ENCODE results near the gene SDF4. TPM values are rescaled to one million over a fixed set of nuclear protein-coding genes. Genes with fewer than 3 reads are reported as not detected.

The SDF4 gene
- total and polyA plus RNA-seq, 2 experiments from 2014 or later, result 45.0 to 62.6 TPM

- no peaks in the 10 kb centered on the region for H3K9me3 Mint-ChIP-seq
- H4K20me1 ChIP-seq (replicated peaks; ENCODE audit: insufficient read depth), result no peaks in the 10 kb centered on the region; the same call in 1 of the 2 replicates
- no peaks in the 10 kb centered on the region for H3F3A ChIP-seq (replicated peaks; ENCODE audit: low read depth)
- H3K4me2 ChIP-seq, result no peak overlapping the region
- peaks cover 22% of the 10 kb centered on the region for H3K36me3 Mint-ChIP-seq (ENCODE audit: low read depth)
- no peak overlapping the region for H2AFZ ChIP-seq
- H3K27ac Mint-ChIP-seq, result no peak overlapping the region
- H3K27me3 Mint-ChIP-seq (ENCODE audit: insufficient read depth, low read depth, poor library complexity), result peaks cover 10% of the 10 kb centered on the region
- H3K9me2 ChIP-seq (ENCODE audit: insufficient read depth), result no peaks in the 10 kb centered on the region
- H3K79me2 ChIP-seq (replicated peaks; ENCODE audit: insufficient read depth), result no peaks in the 10 kb centered on the region
- H3K4me3 ChIP-seq, result no peak overlapping the region
- H3K27me3 ChIP-seq (ENCODE audit: insufficient read depth), result no peaks in the 10 kb centered on the region
- no peak overlapping the region; the same call in 2 of the 3 replicates for H3K4me3 Mint-ChIP-seq
- H3K4me1 Mint-ChIP-seq, result no peaks in the 10 kb centered on the region
- H3K4me1 ChIP-seq (ENCODE audit: insufficient read depth), result no peaks in the 10 kb centered on the region
- no peak for TF ChIP-seq EZH2 (IDR thresholded peaks at IDR 0.05; ENCODE audit: low read depth, unreplicated experiment)
- no peak for TF ChIP-seq STAT1 (IDR thresholded peaks at IDR 0.05; ENCODE audit: unreplicated experiment)
- no peak for TF ChIP-seq NANOG (IDR thresholded peaks at IDR 0.05; ENCODE audit: borderline replicate concordance)
- TF ChIP-seq ZNF114 (CRISPR knock-in tag; IDR thresholded peaks at IDR 0.05), result no peak
- no peak for TF ChIP-seq ZNF462 (CRISPR knock-in tag; IDR thresholded peaks at IDR 0.05)
- TF ChIP-seq REST (IDR thresholded peaks at IDR 0.05; ENCODE audit: unreplicated experiment), result no peak
- no peak for TF ChIP-seq ETS1 (IDR thresholded peaks at IDR 0.05)
- TF ChIP-seq ZNF331 (CRISPR knock-in tag; IDR thresholded peaks at IDR 0.05; ENCODE audit: low read depth), result no peak
- TF ChIP-seq JUNB (IDR thresholded peaks at IDR 0.05; ENCODE audit: unreplicated experiment), result no peak
- TF ChIP-seq POLR2AphosphoS5 (IDR thresholded peaks at IDR 0.05; ENCODE audit: low read depth), result no peak
- no peak for TF ChIP-seq CREB1 (CRISPR knock-in tag; IDR thresholded peaks at IDR 0.05; ENCODE audit: low read depth)
- no peak for TF ChIP-seq EZH2phosphoT487 (IDR thresholded peaks at IDR 0.05; ENCODE audit: unreplicated experiment)
- no peak for TF ChIP-seq CTCF (conservative IDR thresholded peaks at IDR 0.05; ENCODE audit: low read depth in 2 of 2)
- no peak for DNase-seq (ENCODE audit: low spot score)
- no peak for ATAC-seq
- peaks cover 4% of the 10 kb centered on the region; the same call in 1 of the 2 replicates for H3K36me3 ChIP-seq (ENCODE audit: insufficient read depth)
- H3K27ac ChIP-seq (ENCODE audit: low read depth), result no peak overlapping the region
Measured at GRCh38 chr1:1216770-1217620, 14.8 kb downstream of the SDF4 start.
